IPS DF 6.9 (cell line): ENCODE data around the gene PGGHG.
"Not testable (repeated sequence)": the region's sequence is repeated elsewhere in the genome, so short reads cannot be mapped to it uniquely, and the experiment has no call there.

Source experiments
- DNase-seq: peaks from one replicate; pipeline ENCODE4 v3.0.0-alpha.2; 2013; ENCODE audit warnings: low read depth, low spot score
- H3K27ac ChIP-seq: one replicate; pipeline ENCODE4 v1.5.1; 2013; ENCODE audit warnings: low read length, control low read depth
- H3K27me3 ChIP-seq: 2 replicates; pipeline ENCODE4 v1.6.1; 2013; ENCODE audit warnings: mild to moderate bottlenecking, low read length; ENCODE audit not compliant: control insufficient read depth, insufficient read depth
- H3K36me3 ChIP-seq: 2 replicates; pipeline ENCODE4 v1.6.1; 2013; ENCODE audit warnings: low read length; ENCODE audit not compliant: control insufficient read depth, insufficient read depth
- H3K4me1 ChIP-seq: 2 replicates; pipeline ENCODE4 v1.6.1; 2013; ENCODE audit warnings: low read length; ENCODE audit not compliant: control insufficient read depth, insufficient read depth
- H3K4me3 ChIP-seq: 2 replicates; pipeline ENCODE4 v1.5.1; 2013; ENCODE audit warnings: mild to moderate bottlenecking, low read length
- H3K9me3 ChIP-seq: 2 replicates; pipeline ENCODE4 v1.6.1; 2013; ENCODE audit warnings: low read length, inconsistent platforms; ENCODE audit not compliant: control insufficient read depth, insufficient read depth
- WGBS: extraction: QIAGEN DNeasy Blood & Tissue Kit; methylation state at CpG from one replicate; pipeline ENCODE4 v1.1.7; 2013; ENCODE audit warnings: mixed read lengths, missing lambda C conversion rate; ENCODE audit not compliant: insufficient read length, insufficient coverage; 5-methylcytosine and 5-hydroxymethylcytosine counted together

The PGGHG gene

DNA sequence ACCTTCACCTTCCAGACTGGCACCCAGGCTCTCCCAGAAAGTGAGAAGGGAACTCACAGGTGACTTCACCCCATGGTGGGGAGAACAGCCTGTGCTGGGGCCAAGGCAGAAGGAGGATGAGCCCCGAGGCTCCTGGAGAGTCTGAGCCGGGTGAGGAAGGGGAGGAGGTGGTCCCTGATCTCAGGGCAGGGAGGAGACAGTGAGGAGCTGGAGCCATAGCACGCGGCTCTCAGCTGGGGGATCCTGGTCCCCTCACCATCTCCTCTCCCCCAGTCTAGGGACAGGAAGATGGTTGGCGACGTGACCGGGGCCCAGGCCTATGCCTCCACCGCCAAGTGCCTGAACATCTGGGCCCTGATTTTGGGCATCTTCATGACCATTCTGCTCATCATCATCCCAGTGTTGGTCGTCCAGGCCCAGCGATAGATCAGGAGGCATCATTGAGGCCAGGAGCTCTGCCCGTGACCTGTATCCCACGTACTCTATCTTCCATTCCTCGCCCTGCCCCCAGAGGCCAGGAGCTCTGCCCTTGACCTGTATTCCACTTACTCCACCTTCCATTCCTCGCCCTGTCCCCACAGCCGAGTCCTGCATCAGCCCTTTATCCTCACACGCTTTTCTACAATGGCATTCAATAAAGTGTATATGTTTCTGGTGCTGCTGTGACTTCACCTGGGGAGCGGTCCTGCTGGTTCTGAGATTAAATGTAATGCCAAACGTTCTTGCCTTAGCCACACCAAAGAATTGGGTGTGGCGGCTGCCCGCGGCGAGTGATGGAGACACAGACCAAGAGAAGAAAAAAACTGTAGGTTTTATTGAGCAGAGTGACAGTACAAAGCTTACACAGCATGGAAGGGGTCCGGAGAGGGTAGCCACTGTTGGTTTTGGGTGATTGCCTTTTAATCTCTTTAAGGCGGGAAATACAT, 20.1 kb downstream of the PGGHG start:
- DNase-seq, H3K27me3 ChIP-seq, H3K27ac ChIP-seq, H3K4me3 ChIP-seq, H3K9me3 ChIP-seq, H3K36me3 ChIP-seq: not testable (repeated sequence)
- WGBS = no CpG with 5 or more reads among the region's 24 CpGs
- peaks cover 25% of the 10 kb centered on the region for H3K4me1 ChIP-seq

DNA sequence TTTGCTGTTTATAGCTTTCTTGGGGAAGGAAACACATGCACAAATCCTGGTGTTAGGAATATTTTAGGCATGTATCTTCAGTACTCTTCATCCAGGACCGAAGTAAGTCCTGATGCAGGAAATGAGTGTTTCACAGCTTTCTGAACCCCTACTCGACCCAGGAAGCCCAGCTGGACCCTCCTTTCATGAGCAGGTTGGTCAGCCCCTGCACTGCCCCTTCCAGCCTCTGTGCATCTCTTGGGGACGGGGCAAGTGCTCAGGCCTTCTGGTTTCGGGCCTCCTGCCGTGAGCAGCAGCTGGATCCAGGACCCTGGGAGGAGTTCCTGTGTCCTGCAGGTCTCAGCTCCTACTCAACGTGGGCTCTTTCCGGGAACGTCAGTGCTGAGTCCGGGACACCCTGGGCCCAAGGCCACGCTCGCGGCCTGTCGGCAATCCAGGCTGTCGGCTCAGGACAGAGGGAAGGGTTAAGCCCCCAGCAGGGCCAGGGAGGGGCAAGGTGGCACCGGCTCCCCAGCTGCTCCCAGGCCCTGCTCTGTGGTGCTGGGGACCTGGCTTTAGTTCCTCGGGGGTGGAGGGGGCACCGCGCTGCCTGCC, 21.1 kb downstream of the PGGHG start:
- H3K36me3 ChIP-seq, H3K9me3 ChIP-seq, H3K27ac ChIP-seq, DNase-seq, H3K4me3 ChIP-seq, H3K27me3 ChIP-seq: not testable (repeated sequence)
- no CpG with 5 or more reads among the region's 18 CpGs for WGBS
- peaks cover 24% of the 10 kb centered on the region for H3K4me1 ChIP-seq

DNA sequence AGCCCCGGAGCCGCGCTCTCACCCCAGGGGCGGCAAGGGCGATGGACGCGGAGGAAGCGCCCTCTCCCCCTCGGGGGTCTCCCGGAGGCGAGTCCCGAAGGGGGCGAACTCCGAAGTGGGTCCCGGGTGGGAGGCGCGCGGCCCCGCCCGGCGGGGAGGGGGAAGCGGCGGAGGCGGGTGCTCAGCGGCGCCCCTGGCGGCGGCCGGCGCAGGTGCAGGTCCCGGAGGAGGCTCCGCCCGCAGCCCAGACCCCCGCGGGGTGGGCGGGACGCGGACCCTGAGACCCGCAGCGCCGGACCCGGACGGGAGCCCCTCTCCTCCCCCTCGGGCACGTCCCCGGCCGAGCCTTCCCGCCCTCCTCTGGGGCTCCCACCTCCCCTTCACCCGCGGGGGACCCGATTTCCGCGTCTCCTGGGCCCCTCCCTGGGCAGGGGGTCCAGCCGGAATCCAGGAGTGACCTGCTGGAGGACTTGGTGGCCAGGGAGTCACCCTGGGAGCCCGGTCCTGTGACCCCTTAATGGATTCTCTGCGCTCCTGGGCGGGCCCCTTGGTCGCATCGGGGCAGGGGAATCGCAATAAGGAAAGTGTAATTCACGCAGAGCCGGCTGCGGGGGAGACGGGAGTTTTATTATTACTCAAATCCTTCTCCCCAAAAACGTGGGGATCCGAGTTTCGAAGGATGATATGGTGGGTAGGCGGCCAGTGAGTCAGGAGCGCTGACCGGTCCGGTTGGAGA, 22.3 kb downstream of the PGGHG start:
- H3K27me3 ChIP-seq, DNase-seq, H3K9me3 ChIP-seq, H3K27ac ChIP-seq, H3K4me3 ChIP-seq, H3K36me3 ChIP-seq: not testable (repeated sequence)
- no CpG with 5 or more reads among the region's 71 CpGs for WGBS
- peaks cover 27% of the 10 kb centered on the region for H3K4me1 ChIP-seq

DNA sequence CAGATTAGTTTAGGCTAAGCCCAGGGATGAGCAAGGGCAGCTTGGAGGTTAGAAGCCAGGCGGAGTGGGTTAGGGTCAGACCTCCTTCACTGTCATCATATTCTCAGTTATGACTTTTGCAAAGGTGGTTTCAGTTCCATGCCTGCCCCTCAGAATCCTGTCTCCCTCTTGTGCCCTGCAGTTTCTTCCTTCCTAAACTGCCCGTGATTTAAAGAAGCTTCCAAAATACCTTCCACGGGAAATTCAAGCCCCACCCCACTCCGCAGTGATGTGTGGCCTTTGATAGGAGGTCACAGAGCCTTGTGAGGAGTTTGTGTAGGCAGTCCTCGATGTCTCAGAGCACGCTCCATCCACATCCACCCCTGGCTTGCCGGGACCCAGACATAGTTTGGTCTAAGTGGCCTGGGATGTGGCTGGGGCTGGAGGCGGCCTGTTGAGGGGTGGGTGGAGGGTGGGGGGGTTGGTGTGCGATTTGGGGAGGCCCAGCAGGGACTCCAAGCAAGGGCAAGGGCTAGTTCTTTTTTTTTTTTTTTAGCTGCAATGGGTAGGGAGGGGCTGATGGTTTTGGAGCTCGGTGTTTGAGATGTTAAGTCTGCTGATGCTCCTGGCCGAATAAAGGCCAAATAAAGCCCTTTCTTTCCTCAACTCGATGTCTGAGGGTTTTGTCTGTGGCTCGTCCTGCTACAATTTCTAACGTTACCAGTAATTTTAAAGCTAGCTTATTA, 23.3 kb downstream of the PGGHG start:
- no peaks in the 10 kb centered on the region for H3K27me3 ChIP-seq

DNA sequence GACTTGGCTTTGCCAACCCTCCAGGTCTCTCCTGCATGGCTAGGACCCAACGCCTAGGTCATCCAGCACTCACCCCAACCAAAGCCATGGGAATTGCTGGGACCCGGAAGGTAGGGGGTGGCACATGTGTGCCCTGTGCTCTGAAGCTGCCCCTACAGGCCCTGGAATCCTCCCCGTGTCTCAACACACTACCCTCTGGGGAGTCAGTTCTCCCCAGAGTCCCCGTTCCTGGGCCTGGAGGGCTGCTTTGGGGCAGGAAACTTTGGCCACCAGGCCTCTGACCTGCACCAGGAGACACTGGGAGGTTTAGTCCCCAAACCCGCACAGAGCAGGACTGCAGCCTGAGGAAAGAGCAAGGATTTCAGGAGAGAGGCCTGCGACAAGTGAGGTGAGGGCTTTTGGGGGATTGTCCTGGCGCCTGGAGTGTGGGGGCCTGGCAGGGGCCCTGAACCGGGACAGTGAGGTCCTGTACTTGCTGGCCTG, 24.4 kb downstream of the PGGHG start:
- Histone ChIP-seq H3K36me3 (no peaks in the 10 kb centered on the region; the same call in 1 of the 2 replicates), H3K9me3 (no peaks in the 10 kb centered on the region), H3K4me3 (no peak overlapping the region), H3K27me3 (no peaks in the 10 kb centered on the region), H3K4me1 (peaks cover 23% of the 10 kb centered on the region), H3K27ac (peak overlapping the region; percentile 40)
- DNase-seq = no peak
- WGBS = no CpG with 5 or more reads among the region's 8 CpGs

More for the DNA sequence above, 23.3 kb downstream of the PGGHG start:
- H3K4me1 ChIP-seq = peaks cover 27% of the 10 kb centered on the region
- no peak overlapping the region for H3K27ac ChIP-seq
- DNase-seq = no peak
- no peak overlapping the region for H3K4me3 ChIP-seq
- no CpG with 5 or more reads among the region's 14 CpGs for WGBS
- H3K9me3 ChIP-seq = no peaks in the 10 kb centered on the region
- no peaks in the 10 kb centered on the region; the same call in 1 of the 2 replicates for H3K36me3 ChIP-seq

DNA sequence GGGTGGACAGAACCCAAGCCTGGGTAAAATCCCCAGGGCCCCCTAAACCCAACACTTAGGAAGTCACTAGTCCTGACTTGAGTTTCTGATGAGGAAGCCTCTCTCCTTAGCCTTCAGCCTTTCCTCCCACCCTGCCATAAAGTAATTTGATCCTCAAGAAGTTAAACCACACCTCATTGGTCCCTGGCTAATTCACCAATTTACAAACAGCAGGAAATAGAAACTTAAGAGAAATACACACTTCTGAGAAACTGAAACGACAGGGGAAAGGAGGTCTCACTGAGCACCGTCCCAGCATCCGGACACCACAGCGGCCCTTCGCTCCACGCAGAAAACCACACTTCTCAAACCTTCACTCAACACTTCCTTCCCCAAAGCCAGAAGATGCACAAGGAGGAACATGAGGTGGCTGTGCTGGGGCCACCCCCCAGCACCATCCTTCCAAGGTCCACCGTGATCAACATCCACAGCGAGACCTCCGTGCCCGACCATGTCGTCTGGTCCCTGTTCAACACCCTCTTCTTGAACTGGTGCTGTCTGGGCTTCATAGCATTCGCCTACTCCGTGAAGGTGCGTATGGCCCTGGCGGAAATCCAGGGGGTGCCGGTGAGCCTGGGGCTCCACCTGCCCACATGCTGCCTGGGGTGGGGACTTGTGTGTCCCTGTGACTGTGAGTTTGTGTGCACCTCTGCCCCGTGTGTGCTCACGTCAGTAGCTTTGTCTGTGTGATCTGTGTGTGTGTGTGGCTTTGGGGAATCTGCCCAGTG, 25.0 kb downstream of the PGGHG start, which contains the start of gene IFITM1:
IFITM1 (plus strand) TSS at position 254 of the 767 bp plus-strand sequence; CDS start at position 385, 131 bp downstream.
- Histone ChIP-seq H3K27me3 (no peaks in the 10 kb centered on the region), H3K36me3 (no peaks in the 10 kb centered on the region; the same call in 1 of the 2 replicates), H3K4me3 (peak within 1 kb of the TSS; percentile 73; the same call in 1 of the 2 replicates), H3K4me1 (peaks cover 23% of the 10 kb centered on the region), H3K9me3 (no peaks in the 10 kb centered on the region), H3K27ac (peak within 1 kb of the TSS; percentile 40)
- no CpG with 5 or more reads among the region's 18 CpGs for WGBS
- no peak for DNase-seq

DNA sequence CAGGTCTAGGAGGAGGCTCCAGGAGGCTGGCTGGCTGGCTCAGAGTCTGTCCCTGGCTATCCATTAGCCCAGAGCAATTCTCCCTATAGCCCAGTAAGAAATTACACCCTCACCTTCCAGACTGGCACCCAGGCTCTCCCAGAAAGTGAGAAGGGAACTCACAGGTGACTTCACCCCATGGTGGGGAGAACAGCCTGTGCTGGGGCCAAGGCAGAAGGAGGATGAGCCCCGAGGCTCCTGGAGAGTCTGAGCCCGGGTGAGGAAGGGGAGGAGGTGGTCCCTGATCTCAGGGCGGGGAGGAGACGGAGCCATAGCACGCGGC, 25.6 kb downstream of the PGGHG start:
- not testable (repeated sequence) for H3K27ac ChIP-seq, DNase-seq, H3K9me3 ChIP-seq, H3K27me3 ChIP-seq, H3K36me3 ChIP-seq
- Histone ChIP-seq H3K4me1 (peaks cover 24% of the 10 kb centered on the region), H3K4me3 (peak overlapping the region; percentile 73; the same call in 1 of the 2 replicates)
- no CpG with 5 or more reads among the region's 6 CpGs for WGBS

DNA sequence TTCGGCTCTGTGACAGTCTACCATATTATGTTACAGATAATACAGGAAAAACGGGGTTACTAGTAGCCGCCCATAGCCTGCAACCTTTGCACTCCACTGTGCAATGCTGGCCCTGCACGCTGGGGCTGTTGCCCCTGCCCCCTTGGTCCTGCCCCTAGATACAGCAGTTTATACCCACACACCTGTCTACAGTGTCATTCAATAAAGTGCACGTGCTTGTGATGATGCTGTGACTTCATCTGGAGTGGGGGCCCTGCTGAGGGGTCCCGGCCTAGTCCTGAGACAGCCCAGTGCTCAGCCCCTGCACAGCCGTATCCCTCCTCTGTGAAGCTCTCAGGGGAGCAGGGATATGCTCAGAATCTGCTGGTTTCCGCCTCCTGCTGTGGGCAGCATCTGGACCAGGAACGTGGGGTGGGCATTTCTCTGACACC, 26.1 kb downstream of the PGGHG start:
- Histone ChIP-seq H3K36me3 (no peaks in the 10 kb centered on the region; the same call in 1 of the 2 replicates), H3K27ac (no peak overlapping the region), H3K4me3 (peak overlapping the region; percentile 32; the same call in 1 of the 2 replicates), H3K4me1 (peaks cover 24% of the 10 kb centered on the region), H3K9me3 (no peaks in the 10 kb centered on the region), H3K27me3 (no peaks in the 10 kb centered on the region)
- no peak for DNase-seq
- no CpG with 5 or more reads among the region's 9 CpGs for WGBS

DNA sequence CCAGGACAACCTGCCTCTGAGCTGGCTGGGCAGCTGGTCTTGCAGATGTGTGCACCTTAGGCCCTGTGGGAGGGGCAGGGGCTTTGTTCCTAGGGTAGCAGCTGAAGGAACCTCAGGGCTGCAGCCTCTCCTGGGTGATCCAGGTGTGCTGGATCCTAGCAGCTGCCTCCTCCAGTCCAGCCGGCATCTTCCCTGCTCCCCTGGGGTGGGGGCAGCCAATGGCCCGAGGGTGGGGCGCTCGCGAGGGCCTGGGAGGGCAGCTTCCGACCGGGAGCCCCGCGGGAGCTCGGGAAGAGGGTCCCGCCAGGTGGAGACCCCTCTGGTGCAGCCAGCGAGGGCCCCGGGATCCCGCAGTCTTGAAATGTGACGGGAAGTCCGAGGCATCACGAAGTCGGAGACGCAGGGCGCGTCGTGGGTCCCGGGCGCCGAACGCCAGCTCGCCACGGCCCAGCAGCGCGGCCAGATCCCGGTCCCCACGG, 26.6 kb downstream of the PGGHG start:
- whole genome bisulfite sequencing = no CpG with 5 or more reads among the region's 32 CpGs
- Histone ChIP-seq H3K27me3 (no peaks in the 10 kb centered on the region), H3K4me1 (peaks cover 26% of the 10 kb centered on the region), H3K36me3 (no peaks in the 10 kb centered on the region; the same call in 1 of the 2 replicates), H3K9me3 (no peaks in the 10 kb centered on the region), H3K27ac (no peak overlapping the region), H3K4me3 (peak overlapping the region; percentile 7; the same call in 1 of the 2 replicates)
- no peak for DNase-seq
